ENCODE data around the gene OSBPL5.

DNA sequence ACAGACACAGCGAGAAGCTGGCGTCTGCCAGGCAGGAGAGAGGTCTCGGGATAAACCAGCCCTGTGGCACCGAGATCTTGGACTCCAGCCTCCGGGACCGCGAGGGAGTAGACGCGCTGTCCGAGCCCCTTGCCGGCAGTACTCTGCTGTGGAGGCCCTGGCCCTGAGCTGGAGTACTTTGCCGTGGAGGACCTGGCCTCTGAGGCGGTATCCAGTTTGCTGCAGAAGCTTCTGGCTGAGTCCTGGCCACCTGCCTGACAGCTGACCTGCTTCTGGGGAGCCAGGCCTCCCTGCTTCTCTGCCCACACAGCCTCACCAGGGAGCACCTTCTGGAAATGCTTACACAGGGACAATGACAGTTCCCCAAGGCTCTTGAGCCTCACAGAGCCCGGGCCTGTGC lies 76.3 kb downstream of the OSBPL5 start:
- TF ChIP-seq, protein P1, sequence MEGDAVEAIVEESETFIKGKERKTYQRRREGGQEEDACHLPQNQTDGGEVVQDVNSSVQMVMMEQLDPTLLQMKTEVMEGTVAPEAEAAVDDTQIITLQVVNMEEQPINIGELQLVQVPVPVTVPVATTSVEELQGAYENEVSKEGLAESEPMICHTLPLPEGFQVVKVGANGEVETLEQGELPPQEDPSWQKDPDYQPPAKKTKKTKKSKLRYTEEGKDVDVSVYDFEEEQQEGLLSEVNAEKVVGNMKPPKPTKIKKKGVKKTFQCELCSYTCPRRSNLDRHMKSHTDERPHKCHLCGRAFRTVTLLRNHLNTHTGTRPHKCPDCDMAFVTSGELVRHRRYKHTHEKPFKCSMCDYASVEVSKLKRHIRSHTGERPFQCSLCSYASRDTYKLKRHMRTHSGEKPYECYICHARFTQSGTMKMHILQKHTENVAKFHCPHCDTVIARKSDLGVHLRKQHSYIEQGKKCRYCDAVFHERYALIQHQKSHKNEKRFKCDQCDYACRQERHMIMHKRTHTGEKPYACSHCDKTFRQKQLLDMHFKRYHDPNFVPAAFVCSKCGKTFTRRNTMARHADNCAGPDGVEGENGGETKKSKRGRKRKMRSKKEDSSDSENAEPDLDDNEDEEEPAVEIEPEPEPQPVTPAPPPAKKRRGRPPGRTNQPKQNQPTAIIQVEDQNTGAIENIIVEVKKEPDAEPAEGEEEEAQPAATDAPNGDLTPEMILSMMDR (IDR thresholded peaks at IDR 0.05; ENCODE audit: low read depth, low read length), result no peak
- TF ChIP-seq POLR2A (IDR thresholded peaks at IDR 0.05; ENCODE audit: extremely low read depth, insufficient read length) (no peak), MYC (IDR thresholded peaks at IDR 0.05; ENCODE audit: low read depth, low read length) (no peak)

Data from NB4 (cell line).